H1 (cell line): ENCODE measurements around the gene FOXK1. TPM values are rescaled to one million over a fixed set of nuclear protein-coding genes. Genes with fewer than 3 reads are reported as not detected.

Source experiments
- CTCF ChIA-PET: fragments of 300-600 bp; sonication (Branson Sonifier 250); formaldehyde crosslinking; loops from one replicate; lab custom pipeline; 2021; ENCODE audit not compliant: partially characterized antibody; lab: Charles Lee
- POLR2A ChIA-PET: fragments of 300-600 bp; sonication (Branson Sonifier 250); formaldehyde crosslinking; loops from one replicate; lab custom pipeline; 2021; ENCODE audit warnings: inconsistent platforms; ENCODE audit not compliant: partially characterized antibody; lab: Charles Lee
- DNase-seq, 2 experiments: peaks; one replicate each; pipeline versions ENCODE4 v3.0.0 to v3.0.0-alpha.2; 2010 to 2022; ENCODE audit warnings: low spot score in 2 of 2, low read depth in 1 of 2, mixed read lengths in 1 of 2
- FAIRE-seq: peaks from 2 replicates; lab custom pipeline; 2011; peaks lifted over from hg19 to GRCh38; lab: Jason Lieb, UNC
- H2AFZ ChIP-seq: 2 replicates; pipeline ENCODE4 v1.8.1; 2012; ENCODE audit warnings: low read length, inconsistent platforms
- H2AK5ac ChIP-seq: 2 replicates; pipeline ENCODE4 v1.6.1; 2013; ENCODE audit warnings: low read depth, low read length
- H2BK120ac ChIP-seq: replicated peaks from 2 replicates; pipeline ENCODE3; 2013; ENCODE audit warnings: low read depth, low read length, inconsistent platforms
- H2BK12ac ChIP-seq: 2 replicates; pipeline ENCODE4 v1.6.1; 2013; ENCODE audit warnings: low read depth, low read length
- H2BK15ac ChIP-seq: 2 replicates; pipeline ENCODE4 v1.6.1; 2013; ENCODE audit warnings: low read length
- H2BK20ac ChIP-seq: 2 replicates; pipeline ENCODE4 v1.6.1; 2013; ENCODE audit warnings: low read length
- H2BK5ac ChIP-seq: 2 replicates; pipeline ENCODE4 v1.6.1; 2013; ENCODE audit warnings: low read depth, low read length
- H3K14ac ChIP-seq: 2 replicates; pipeline ENCODE4 v1.6.1; 2013; ENCODE audit warnings: inconsistent platforms; ENCODE audit not compliant: insufficient read length
- H3K18ac ChIP-seq: 2 replicates; pipeline ENCODE4 v1.6.1; 2013; ENCODE audit warnings: low read length; ENCODE audit errors: extremely low read depth
- H3K23ac ChIP-seq: 2 replicates; pipeline ENCODE4 v1.6.1; 2013; ENCODE audit warnings: inconsistent platforms; ENCODE audit not compliant: insufficient read length
- H3K23me2 ChIP-seq: 2 replicates; pipeline ENCODE4 v1.6.1; 2013; ENCODE audit warnings: low read depth, low read length
- H3K27ac ChIP-seq: 2 replicates; pipeline ENCODE4 v1.6.1; 2011; ENCODE audit warnings: low read depth, low read length, inconsistent platforms
- H3K27me3 ChIP-seq, 4 experiments: replicated peaks in 1 of 4; 1 replicate in 1 of 4; 2 replicates in 3 of 4; pipeline versions ENCODE4 v1.6.1 to v1.8.1; 2011 to 2013; ENCODE audit warnings: low read length in 3 of 4, mild to moderate bottlenecking in 3 of 4, inconsistent platforms in 2 of 4, mixed read lengths in 2 of 4, moderate library complexity in 1 of 4; ENCODE audit not compliant: control insufficient read depth in 3 of 4, insufficient read depth in 3 of 4; ENCODE audit errors: extremely low read depth in 1 of 4
- H3K36me3 ChIP-seq, 4 experiments: 2 replicates each; pipeline versions ENCODE4 v1.6.1 to v1.8.1; 2011 to 2013; ENCODE audit warnings: mild to moderate bottlenecking in 4 of 4, low read length in 3 of 4, moderate library complexity in 2 of 4, control low read depth in 1 of 4, inconsistent platforms in 1 of 4; ENCODE audit not compliant: insufficient read depth in 4 of 4, control insufficient read depth in 2 of 4
- H3K4ac ChIP-seq: replicated peaks from 2 replicates; pipeline ENCODE3; 2013; ENCODE audit warnings: low read length, low read depth, mixed read lengths, inconsistent platforms; ENCODE audit not compliant: insufficient read length
- H3K4me1 ChIP-seq, 4 experiments: replicated peaks in 1 of 4; 1 replicate in 1 of 4; 2 replicates in 3 of 4; pipeline versions ENCODE4 v1.6.1 to v1.8.1; 2011 to 2013; ENCODE audit warnings: low read length in 3 of 4, inconsistent platforms in 2 of 4, mixed read lengths in 1 of 4; ENCODE audit not compliant: insufficient read depth in 4 of 4, control insufficient read depth in 3 of 4
- H3K4me2 ChIP-seq, 2 experiments: 2 replicates each; pipeline versions ENCODE4 v1.6.1 to v1.8.1; 2011 to 2013; ENCODE audit warnings: low read depth in 2 of 2, low read length in 2 of 2, control low read depth in 1 of 2, inconsistent platforms in 1 of 2, mild to moderate bottlenecking in 1 of 2; ENCODE audit not compliant: insufficient read depth in 1 of 2
- H3K4me3 ChIP-seq, 4 experiments: fragments of 200-600, 300-600 bp in 1 of 4; sonication (generic), shearing (Covaris generic), sonication (Bioruptor Twin) in 1 of 4; 2 replicates each; pipeline versions ENCODE4 v1.5.1 to v1.8.1; 2011 to 2016; ENCODE audit warnings: low read length in 4 of 4, low read depth in 3 of 4, control low read depth in 2 of 4, inconsistent platforms in 2 of 4, mild to moderate bottlenecking in 2 of 4, mixed read lengths in 1 of 4, moderate library complexity in 1 of 4; ENCODE audit not compliant: insufficient read depth in 2 of 4; ENCODE audit errors: extremely low read depth in 1 of 4
- H3K56ac ChIP-seq: replicated peaks from 2 replicates; pipeline ENCODE3; 2013; ENCODE audit warnings: low read depth, mild to moderate bottlenecking, mixed read lengths, low read length, inconsistent platforms; ENCODE audit not compliant: insufficient read length
- H3K79me1 ChIP-seq: 2 replicates; pipeline ENCODE4 v1.6.1; 2013; ENCODE audit warnings: low read depth, low read length, control low read depth
- H3K79me2 ChIP-seq, 2 experiments: 2 replicates each; pipeline versions ENCODE4 v1.6.1 to v1.8.1; 2012 to 2013; ENCODE audit warnings: low read length in 2 of 2, mild to moderate bottlenecking in 2 of 2, inconsistent platforms in 1 of 2; ENCODE audit not compliant: insufficient read depth in 2 of 2, control insufficient read depth in 1 of 2
- H3K9ac ChIP-seq, 4 experiments: replicated peaks in 1 of 4; 1 replicate in 1 of 4; 2 replicates in 3 of 4; pipeline versions ENCODE4 v1.6.1 to v1.8.1; 2011 to 2013; ENCODE audit warnings: low read depth in 3 of 4, low read length in 3 of 4, control low read depth in 2 of 4, mild to moderate bottlenecking in 2 of 4, moderate library complexity in 2 of 4, inconsistent platforms in 1 of 4; ENCODE audit errors: extremely low read depth in 1 of 4
- H3K9me3 ChIP-seq, 2 experiments: 2 replicates each; pipeline versions ENCODE4 v1.6.1 to v1.8.1; 2012 to 2013; ENCODE audit warnings: mild to moderate bottlenecking in 2 of 2, moderate library complexity in 2 of 2, control low read depth in 1 of 2, inconsistent platforms in 1 of 2, low read depth in 1 of 2, low read length in 1 of 2, mixed read lengths in 1 of 2; ENCODE audit not compliant: insufficient read depth in 2 of 2
- H4K20me1 ChIP-seq, 2 experiments: replicated peaks in 1 of 2; 2 replicates each; pipeline versions ENCODE3 to v1.8.1; 2011 to 2013; ENCODE audit warnings: inconsistent platforms in 2 of 2, low read length in 2 of 2, mild to moderate bottlenecking in 1 of 2; ENCODE audit not compliant: insufficient read depth in 2 of 2, control insufficient read depth in 1 of 2
- H4K5ac ChIP-seq: 2 replicates; pipeline ENCODE4 v1.6.1; 2013; ENCODE audit warnings: low read length, low read depth, mixed read lengths, inconsistent platforms; ENCODE audit not compliant: insufficient read length
- H4K8ac ChIP-seq: 2 replicates; pipeline ENCODE4 v1.8.0; 2013; ENCODE audit warnings: mild to moderate bottlenecking, moderate library complexity, low read length, inconsistent platforms; ENCODE audit not compliant: insufficient read depth; ENCODE audit errors: extremely low read depth
- H4K91ac ChIP-seq: replicated peaks from 2 replicates; pipeline ENCODE3; 2013; ENCODE audit warnings: low read length, mixed read lengths, inconsistent platforms; ENCODE audit not compliant: insufficient read length
- BRCA1 ChIP-seq: IDR thresholded peaks from 2 replicates; pipeline ENCODE4 v1.6.1; 2012; ENCODE audit warnings: low read depth, low read length, improper control_type of control experiment
- CBX5 ChIP-seq: fragments of 300-800, 300-1000 bp; sonication (generic); IDR thresholded peaks from 2 replicates; pipeline ENCODE4 v1.7.1; 2016; ENCODE audit warnings: antibody characterized with exemption, low read length, low read depth
- CEBPB ChIP-seq: IDR thresholded peaks from 2 replicates; pipeline ENCODE4 v1.6.1; 2012; ENCODE audit warnings: low read depth, low read length
- EGR1 ChIP-seq: IDR thresholded peaks from 2 replicates; pipeline ENCODE4 v1.6.1; 2011; ENCODE audit warnings: low read depth, low read length, borderline replicate concordance
- EP300 ChIP-seq, 2 experiments: IDR thresholded peaks; 1 replicate in 1 of 2; 2 replicates in 1 of 2; pipeline ENCODE4 v1.6.1; 2011 to 2012; ENCODE audit warnings: low read depth in 2 of 2, low read length in 2 of 2, mild to moderate bottlenecking in 2 of 2, borderline replicate concordance in 1 of 2, inconsistent platforms in 1 of 2, moderate library complexity in 1 of 2
- JUN ChIP-seq: IDR thresholded peaks from 2 replicates; pipeline ENCODE4 v1.6.1; 2011; ENCODE audit warnings: low read depth, mild to moderate bottlenecking, improper control_type of control experiment, low read length
- JUND ChIP-seq: IDR thresholded peaks from 2 replicates; pipeline ENCODE4 v1.6.1; 2011; ENCODE audit warnings: mild to moderate bottlenecking, improper control_type of control experiment, low read length
- KDM5A ChIP-seq: fragments of 200-600 bp; IDR thresholded peaks from 2 replicates; pipeline ENCODE4 v1.7.1; 2012; ENCODE audit warnings: mild to moderate bottlenecking, low read length, inconsistent platforms, mixed read lengths
- PHF8 ChIP-seq: fragments of 200-600 bp; sonication (generic); conservative IDR thresholded peaks from 2 replicates; pipeline ENCODE4 v1.7.1; 2012; ENCODE audit warnings: low read depth, mild to moderate bottlenecking, inconsistent platforms, low read length, moderate library complexity
- RBBP5 ChIP-seq: IDR thresholded peaks from 2 replicates; pipeline ENCODE4 v1.7.1; 2012; ENCODE audit warnings: low read depth, mild to moderate bottlenecking, inconsistent platforms, low read length, moderate library complexity, borderline replicate concordance
- SIX5 ChIP-seq: IDR thresholded peaks from 2 replicates; pipeline ENCODE4 v1.6.1; 2011; ENCODE audit warnings: mild to moderate bottlenecking, low read depth, low read length
- TAF1 ChIP-seq: IDR thresholded peaks from 2 replicates; pipeline ENCODE4 v1.6.1; 2011; ENCODE audit warnings: mild to moderate bottlenecking, low read depth, low read length
- TEAD4 ChIP-seq: IDR thresholded peaks from 2 replicates; pipeline ENCODE4 v1.6.1; 2012; ENCODE audit warnings: low read depth, low read length, inconsistent platforms, mixed read lengths
- WGBS, 2 experiments: shearing (Covaris generic) in 1 of 2; methylation state at CpG; one replicate each; pipeline versions ENCODE4 v1.1.6 to v1.1.7; 2013 to 2015; ENCODE audit warnings: low lambda C conversion rate in 2 of 2, mixed read lengths in 2 of 2, inconsistent platforms in 1 of 2, low coverage in 1 of 2, missing lambda C conversion rate in 1 of 2; ENCODE audit not compliant: insufficient replicate concordance in 2 of 2, insufficient coverage in 1 of 2, insufficient read length in 1 of 2; ENCODE audit errors: extremely low coverage in 1 of 2, missing lambda C conversion rate in 1 of 2; 5-methylcytosine and 5-hydroxymethylcytosine counted together
- polyA plus RNA-seq, 7 experiments: library from polyadenylated mRNA; depleted of rRNA in 3 of 7; stranded (reverse) in 5 of 7; unstranded in 2 of 7; fragments of >200 nt in 5 of 7; fragments of 200-250 nt in 2 of 7; gene quantifications; 1 replicate in 5 of 7; 2 replicates in 1 of 7; 4 replicates in 1 of 7; pipeline versions ENCODE4 v1.2.1 to v1.2.3, GENCODE V29; 2011 to 2013; ENCODE audit warnings: missing spikeins in 2 of 7, mixed read lengths in 2 of 7
- total RNA-seq: library from RNA; stranded (reverse); fragmentation: NEBNext Ultra II Directional; extraction: Animal tissue kit (Norgen Biotek cat#: 25700); gene quantifications from 2 replicates; pipeline ENCODE4 v1.2.1, GENCODE V29; 2021

Gene FOXK1
- total and polyA plus RNA-seq, 2 of the 8 experiments (the other 6 are each of a cell fraction or from before 2014, with no cell fraction given) = 2.0 to 8.5 TPM

DNA sequence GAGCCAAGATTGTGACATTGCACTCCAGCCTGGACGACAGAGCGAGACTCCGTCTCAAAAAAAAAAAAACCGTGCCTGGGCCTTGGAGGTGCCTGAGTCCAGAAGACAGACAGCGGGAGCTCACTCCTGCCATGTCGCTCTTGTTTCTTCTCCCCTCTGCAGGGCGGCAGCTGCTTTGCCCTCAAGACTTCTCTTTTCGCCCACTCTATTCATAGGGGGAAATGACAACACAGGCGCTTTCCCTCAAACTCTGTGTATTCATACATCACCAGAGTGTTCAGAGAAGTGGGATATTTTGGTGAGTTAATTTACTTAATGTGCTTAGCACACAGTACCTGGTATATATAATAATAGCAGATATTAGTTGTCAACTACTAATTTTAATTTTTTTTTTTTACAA lies 44.5 kb downstream of the FOXK1 start:
- Histone ChIP-seq H3K36me3 (no peaks in the 10 kb centered on the region), H3K27me3 (no peaks in the 10 kb centered on the region), H3K23me2 (no peaks in the 10 kb centered on the region), H3K4me3 (no peak overlapping the region), H3K4ac (no peak overlapping the region), H3K23ac (no peak overlapping the region), H3K18ac (no peak overlapping the region), H3K9me3 (no peaks in the 10 kb centered on the region), H2BK120ac (no peak overlapping the region), H3K14ac (no peak overlapping the region), H2BK12ac (no peak overlapping the region), H3K56ac (no peak overlapping the region), H2BK15ac (no peak overlapping the region), H3K4me1 (no peaks in the 10 kb centered on the region; a peak in 1 of 7 replicates), H2AK5ac (no peak overlapping the region), H3K79me2 (no peaks in the 10 kb centered on the region), H4K5ac (no peak overlapping the region), H4K91ac (no peak overlapping the region), H4K8ac (no peak overlapping the region), H2AFZ (no peak overlapping the region), H3K9ac (no peak overlapping the region), H2BK20ac (no peak overlapping the region), H3K27ac (no peak overlapping the region), H4K20me1 (peaks cover 12 to 25% of the 10 kb centered on the region in 2 experiments), H3K4me2 (no peak overlapping the region), H3K79me1 (peaks cover 7% of the 10 kb centered on the region), H2BK5ac (no peak overlapping the region)
- ChIA-PET POLR2A (interaction anchor here (0.6 kb wide), 1 partner anchor 70 kb away, joined by 3 read pairs; no protein-coding TSS in a partner anchor), CTCF (interaction anchor here (0.8 to 1.3 kb wide), 4 partner anchors 21 to 100 kb away, joined by 3 to 4 read pairs (median 3); no protein-coding TSS in a partner anchor)
- TF ChIP-seq CEBPB (no peak), JUN (no peak), TAF1 (no peak), PHF8 (no peak), EP300 (IDR thresholded peaks at IDR 0.05; ENCODE audit: borderline replicate concordance in 1 of 2, low read depth in 2 of 2, low read length in 2 of 2) (no peak), TEAD4 (no peak), JUND (no peak), CBX5 (no peak), BRCA1 (no peak), EGR1 (no peak), SIX5 (no peak), KDM5A (no peak), RBBP5 (no peak)
- 97% methylated on average over 9 of the region's 9 CpGs; no CpG with 5 or more reads in 1 of the 2 experiments for WGBS, 2 experiments
- DNase-seq (no peak), FAIRE-seq (no peak)
